ENCODE measurements around the gene RUFY1.

Gene RUFY1

GRCh38 chr5:179612577-179613459, 62.5 kb downstream of the RUFY1 start:
- no peak for DNase-seq (ENCODE audit: low read depth, low spot score)
- Histone ChIP-seq H3K36me3 (ENCODE audit: insufficient read depth, low read length) (peaks cover 91% of the 10 kb centered on the region), H3K4me3 (no peak overlapping the region), H3K9ac (ENCODE audit: insufficient read length) (no peak overlapping the region), H3K9me3 (ENCODE audit: low read depth, low read length) (no peaks in the 10 kb centered on the region), H3K27ac (peak overlapping the region; percentile 48; the same call in 1 of the 2 replicates)
- TF ChIP-seq EZH2 (IDR thresholded peaks at IDR 0.05) (no peak), FOXP2 (optimal IDR thresholded peaks at IDR 0.05; ENCODE audit: control extremely low read depth, extremely low read length, insufficient read depth) (no peak), POLR2AphosphoS5 (IDR thresholded peaks at IDR 0.05; ENCODE audit: borderline replicate concordance, low read depth, low read length) (peak; percentile 47)

- Histone ChIP-seq H3K9me3 (ENCODE audit: low read depth, low read length) (no peaks in the 10 kb centered on the region), H3K36me3 (ENCODE audit: insufficient read depth, low read length) (peaks cover 95% of the 10 kb centered on the region), H3K27ac (peak overlapping the region; percentile 48; the same call in 1 of the 2 replicates), H3K4me3 (no peak overlapping the region), H3K9ac (ENCODE audit: insufficient read length) (no peak overlapping the region)
- TF ChIP-seq EZH2 (IDR thresholded peaks at IDR 0.05) (no peak), POLR2AphosphoS5 (IDR thresholded peaks at IDR 0.05; ENCODE audit: borderline replicate concordance, low read depth, low read length) (no peak; the same call in 1 of the 2 replicates), FOXP2 (optimal IDR thresholded peaks at IDR 0.05; ENCODE audit: control extremely low read depth, extremely low read length, insufficient read depth) (no peak)
- no peak for DNase-seq (ENCODE audit: low read depth, low spot score)
Observed at GRCh38 chr5:179613460-179614071, 63.2 kb downstream of the RUFY1 start.

- H3K4me3 ChIP-seq: no peak overlapping the region
- peak overlapping the region; percentile 48; the same call in 1 of the 2 replicates for H3K27ac ChIP-seq
- H3K36me3 ChIP-seq (ENCODE audit: insufficient read depth, low read length): peaks cover 100% of the 10 kb centered on the region
- no peak for DNase-seq (ENCODE audit: low read depth, low spot score)
- no peaks in the 10 kb centered on the region for H3K9me3 ChIP-seq (ENCODE audit: low read depth, low read length)
- TF ChIP-seq POLR2AphosphoS5 (IDR thresholded peaks at IDR 0.05; ENCODE audit: borderline replicate concordance, low read depth, low read length): no peak
- TF ChIP-seq EZH2 (IDR thresholded peaks at IDR 0.05): no peak
- no peak for TF ChIP-seq FOXP2 (optimal IDR thresholded peaks at IDR 0.05; ENCODE audit: control extremely low read depth, extremely low read length, insufficient read depth)
- H3K9ac ChIP-seq (ENCODE audit: insufficient read length): no peak overlapping the region
Observed at GRCh38 chr5:179614745-179615144, 64.4 kb downstream of the RUFY1 start.

GRCh38 chr5:179615203-179615602, 64.8 kb downstream of the RUFY1 start:
- Histone ChIP-seq H3K36me3 (ENCODE audit: insufficient read depth, low read length) (peaks cover 100% of the 10 kb centered on the region), H3K4me3 (no peak overlapping the region), H3K9ac (ENCODE audit: insufficient read length) (no peak overlapping the region), H3K9me3 (ENCODE audit: low read depth, low read length) (no peaks in the 10 kb centered on the region), H3K27ac (peak overlapping the region; percentile 37)
- TF ChIP-seq EZH2 (IDR thresholded peaks at IDR 0.05): no peak
- TF ChIP-seq FOXP2 (optimal IDR thresholded peaks at IDR 0.05; ENCODE audit: control extremely low read depth, extremely low read length, insufficient read depth): no peak
- TF ChIP-seq POLR2AphosphoS5 (IDR thresholded peaks at IDR 0.05; ENCODE audit: borderline replicate concordance, low read depth, low read length): no peak
- DNase-seq (ENCODE audit: low read depth, low spot score): no peak

- peak overlapping the region; percentile 37 for H3K27ac ChIP-seq
- H3K4me3 ChIP-seq: no peak overlapping the region
- peaks cover 100% of the 10 kb centered on the region for H3K36me3 ChIP-seq (ENCODE audit: insufficient read depth, low read length)
- TF ChIP-seq EZH2 (IDR thresholded peaks at IDR 0.05) (no peak), POLR2AphosphoS5 (IDR thresholded peaks at IDR 0.05; ENCODE audit: borderline replicate concordance, low read depth, low read length) (no peak), FOXP2 (optimal IDR thresholded peaks at IDR 0.05; ENCODE audit: control extremely low read depth, extremely low read length, insufficient read depth) (no peak)
- H3K9ac ChIP-seq (ENCODE audit: insufficient read length): no peak overlapping the region
- H3K9me3 ChIP-seq (ENCODE audit: low read depth, low read length): no peaks in the 10 kb centered on the region
- no peak for DNase-seq (ENCODE audit: low read depth, low spot score)
Observed at GRCh38 chr5:179616002-179616594, 65.7 kb downstream of the RUFY1 start.

GRCh38 chr5:179617930-179618329, 67.6 kb downstream of the RUFY1 start:
- no peak for DNase-seq (ENCODE audit: low read depth, low spot score)
- Histone ChIP-seq H3K4me3 (no peak overlapping the region), H3K9ac (ENCODE audit: insufficient read length) (no peak overlapping the region), H3K9me3 (ENCODE audit: low read depth, low read length) (no peaks in the 10 kb centered on the region), H3K36me3 (ENCODE audit: insufficient read depth, low read length) (peaks cover 98% of the 10 kb centered on the region), H3K27ac (no peak overlapping the region)
- TF ChIP-seq FOXP2 (optimal IDR thresholded peaks at IDR 0.05; ENCODE audit: control extremely low read depth, extremely low read length, insufficient read depth) (no peak), POLR2AphosphoS5 (IDR thresholded peaks at IDR 0.05; ENCODE audit: borderline replicate concordance, low read depth, low read length) (peak; percentile 17; the same call in 1 of the 2 replicates)

- peaks cover 89% of the 10 kb centered on the region for H3K36me3 ChIP-seq (ENCODE audit: insufficient read depth, low read length)
- H3K4me3 ChIP-seq: peak overlapping the region; percentile 100
- peak overlapping the region; percentile 38; the same call in 1 of the 2 replicates for H3K27ac ChIP-seq
- no peak for TF ChIP-seq EZH2 (IDR thresholded peaks at IDR 0.05)
- TF ChIP-seq POLR2AphosphoS5 (IDR thresholded peaks at IDR 0.05; ENCODE audit: borderline replicate concordance, low read depth, low read length): no peak; the same call in 1 of the 2 replicates
- TF ChIP-seq FOXP2 (optimal IDR thresholded peaks at IDR 0.05; ENCODE audit: control extremely low read depth, extremely low read length, insufficient read depth): no peak
- peak overlapping the region; percentile 83 for H3K9ac ChIP-seq (ENCODE audit: insufficient read length)
- DNase-seq (ENCODE audit: low read depth, low spot score): no peak
- no peaks in the 10 kb centered on the region for H3K9me3 ChIP-seq (ENCODE audit: low read depth, low read length)
Observed at GRCh38 chr5:179618923-179619554, 68.7 kb downstream of the RUFY1 start.

All from SK-N-MC (cell line).